Measurements from ENCODE around the gene CDK5. TPM values are rescaled to one million over a fixed set of nuclear protein-coding genes. Genes with fewer than 3 reads are reported as not detected.

Gene CDK5
- total and polyA plus RNA-seq, 9 of the 15 experiments (the other 6 are each of a cell fraction or from before 2014, with no cell fraction given), result 3.2 to 38.0 (median 27.5) TPM

- no peak for TF ChIP-seq AFF1 (IDR thresholded peaks at IDR 0.05; ENCODE audit: low read depth in 1 of 2, partially characterized antibody in 2 of 2)
- no peak for TF ChIP-seq TAF15 (IDR thresholded peaks at IDR 0.05; ENCODE audit: low read depth, low read length)
- no peak for TF ChIP-seq KLF13 (tag; IDR thresholded peaks at IDR 0.05; ENCODE audit: borderline replicate concordance, low read depth)
- peak; percentile 33 to 59 (median 51); a peak in 4 of 6 replicates for TF ChIP-seq CTCF (IDR thresholded peaks at IDR 0.05 in 2 of 3, conservative IDR thresholded peaks at IDR 0.05 in 1 of 3; ENCODE audit: insufficient read depth in 2 of 3, low read depth in 1 of 3, low read length in 3 of 3)
- 0 out of 2 replicates have a peak, but pooled peaks have one; percentile 22 for TF ChIP-seq ETV5 (CRISPR knock-in tag; IDR thresholded peaks at IDR 0.05; ENCODE audit: low read depth)
- 0 out of 2 replicates have a peak, but pooled peaks have one; percentile 7 for TF ChIP-seq ETV1 (tag; conservative IDR thresholded peaks at IDR 0.05; ENCODE audit: low read depth)
- peak; percentile 44; the same call in 1 of the 2 replicates for TF ChIP-seq ZNF143 (CRISPR knock-in tag; IDR thresholded peaks at IDR 0.05)
- TF ChIP-seq SMARCA5 (IDR thresholded peaks at IDR 0.05), result no peak
- TF ChIP-seq BRD4 (IDR thresholded peaks at IDR 0.05), result no peak
- TF ChIP-seq PURB (CRISPR knock-in tag; IDR thresholded peaks at IDR 0.05; ENCODE audit: low read depth), result 0 out of 2 replicates have a peak, but pooled peaks have one; percentile 29
- no peak for TF ChIP-seq GATAD2A (IDR thresholded peaks at IDR 0.05)
- TF ChIP-seq GABPA (tag; conservative IDR thresholded peaks at IDR 0.05; ENCODE audit: low read depth), result no peak
- TF ChIP-seq ZBTB9 (CRISPR knock-in tag; IDR thresholded peaks at IDR 0.05), result no peak
- peak in 1 of 2 experiments; percentile 3; a peak in 1 of 3 replicates for TF ChIP-seq CBX3 (IDR thresholded peaks at IDR 0.05; ENCODE audit: borderline replicate concordance in 1 of 2, low read length in 2 of 2)
- peak in 1 of 2 experiments; percentile 30; a peak in 1 of 4 replicates for TF ChIP-seq MAZ (CRISPR knock-in tag; conservative IDR thresholded peaks at IDR 0.05 in 1 of 2, IDR thresholded peaks at IDR 0.05 in 1 of 2)
- no peak for TF ChIP-seq MLX (CRISPR knock-in tag; conservative IDR thresholded peaks at IDR 0.05)
These were observed 811 bp downstream of the CDK5 start (continued) for GRCh38 chr7:151056666-151057505.

Data from K562 (cell line).